Endothelial cell of umbilical vein (primary cell): ENCODE measurements around the gene CCDC185. TPM values are rescaled to one million over a fixed set of nuclear protein-coding genes. Genes with fewer than 3 reads are reported as not detected.

Source experiments
- Bru-seq: library from RNA; stranded (reverse); fragments of 400-500 nt; gene quantifications from one replicate; lab custom pipeline; 2021; lab: Mats Ljungman, UMichigan
- BruChase-seq, 2 experiments: library from RNA; stranded (reverse); fragments of 400-500 nt; gene quantifications; one replicate each; lab custom pipeline; 2021; lab: Mats Ljungman, UMichigan
- BruUV-seq: library from RNA; stranded (reverse); fragments of 400-500 nt; replicated peaks from 2 replicates; lab custom pipeline; 2021; lab: Mats Ljungman, UMichigan
- CTCF ChIA-PET: fragments of 300-600, 350-600 bp; sonication (Branson Sonifier 250); formaldehyde crosslinking; loops from one replicate; lab custom pipeline; 2021; ENCODE audit warnings: antibody characterized with exemption, inconsistent platforms; lab: Charles Lee
- POLR2A ChIA-PET: fragments of 300-600, 350-600 bp; sonication (Branson Sonifier 250); formaldehyde crosslinking; loops from one replicate; lab custom pipeline; 2021; ENCODE audit warnings: antibody characterized with exemption, inconsistent platforms; lab: Charles Lee
- DNase-seq: peaks from one replicate; pipeline ENCODE4 v3.0.0-alpha.2; 2011; ENCODE audit warnings: low read depth, low spot score
- FAIRE-seq: peaks from 2 replicates; lab custom pipeline; 2011; peaks lifted over from hg19 to GRCh38; lab: Jason Lieb, UNC
- H2AFZ ChIP-seq: 2 replicates; pipeline ENCODE4 v1.6.0; 2012; ENCODE audit warnings: low read depth, low read length, control low read depth, inconsistent platforms
- H3K27ac ChIP-seq: 2 replicates; pipeline ENCODE4 v1.5.1; 2011; ENCODE audit warnings: low read depth, mild to moderate bottlenecking, control low read depth, low read length, moderate library complexity; ENCODE audit not compliant: insufficient read depth
- H3K27me3 ChIP-seq, 2 experiments: 2 replicates each; pipeline versions ENCODE4 v1.6.0 to v1.6.1; 2011; ENCODE audit warnings: low read length in 2 of 2, mixed read lengths in 1 of 2; ENCODE audit not compliant: control insufficient read depth in 2 of 2, insufficient read depth in 2 of 2
- H3K36me3 ChIP-seq, 2 experiments: 2 replicates in 1 of 2; 3 replicates in 1 of 2; pipeline ENCODE4 v1.5.1; 2011; ENCODE audit warnings: low read length in 2 of 2, mild to moderate bottlenecking in 1 of 2, moderate library complexity in 1 of 2; ENCODE audit not compliant: control insufficient read depth in 2 of 2, insufficient read depth in 2 of 2; ENCODE audit errors: extremely low read depth in 1 of 2
- H3K4me1 ChIP-seq: 3 replicates; pipeline ENCODE4 v1.5.1; 2011; ENCODE audit warnings: mild to moderate bottlenecking, low read length; ENCODE audit not compliant: control insufficient read depth, insufficient read depth; ENCODE audit errors: extremely low read depth
- H3K4me2 ChIP-seq: 2 replicates; pipeline ENCODE4 v1.6.1; 2011; ENCODE audit warnings: low read length, control low read depth, mixed read lengths; ENCODE audit not compliant: insufficient read depth
- H3K4me3 ChIP-seq, 3 experiments: fragments of 200-600 bp in 1 of 3; sonication (generic), shearing (Covaris generic) in 1 of 3; replicated peaks in 1 of 3; 2 replicates each; pipeline ENCODE4 v1.5.1; 2011 to 2016; ENCODE audit warnings: control low read depth in 3 of 3, low read length in 3 of 3, mild to moderate bottlenecking in 2 of 3, inconsistent platforms in 1 of 3, low read depth in 1 of 3, moderate library complexity in 1 of 3; ENCODE audit not compliant: insufficient read depth in 1 of 3
- H3K79me2 ChIP-seq: 2 replicates; pipeline ENCODE4 v1.6.0; 2012; ENCODE audit warnings: low read length, inconsistent platforms; ENCODE audit not compliant: control insufficient read depth, insufficient read depth
- H3K9ac ChIP-seq: replicated peaks from 2 replicates; pipeline ENCODE3; 2011; ENCODE audit warnings: low read length, control low read depth; ENCODE audit not compliant: insufficient read depth; ENCODE audit errors: extremely low read depth
- H3K9me1 ChIP-seq: replicated peaks from 3 replicates; pipeline ENCODE4 v1.6.0; 2011; ENCODE audit warnings: mild to moderate bottlenecking, low read length; ENCODE audit not compliant: control insufficient read depth, insufficient read depth; ENCODE audit errors: extremely low read depth
- H3K9me3 ChIP-seq: replicated peaks from 2 replicates; pipeline ENCODE4 v1.5.1; 2012; ENCODE audit warnings: low read length, inconsistent platforms; ENCODE audit not compliant: control insufficient read depth, insufficient read depth
- H4K20me1 ChIP-seq: replicated peaks from 2 replicates; pipeline ENCODE3; 2011; ENCODE audit warnings: mild to moderate bottlenecking, low read length; ENCODE audit not compliant: control insufficient read depth, insufficient read depth; ENCODE audit errors: extremely low read depth
- CTCF ChIP-seq, 2 donors: IDR thresholded peaks; 1 replicate in 1 of 2; 2 replicates in 1 of 2; pipeline ENCODE4 v1.5.1; 2011; ENCODE audit warnings: low read length in 2 of 2, mild to moderate bottlenecking in 2 of 2, moderate library complexity in 2 of 2, control low read depth in 1 of 2, inconsistent platforms in 1 of 2, low read depth in 1 of 2; ENCODE audit not compliant: insufficient read depth in 1 of 2; ENCODE audit errors: extremely low read depth in 1 of 2
- EZH2 ChIP-seq: IDR thresholded peaks from 2 replicates; pipeline ENCODE4 v1.6.1; 2012; ENCODE audit warnings: borderline replicate concordance, low read depth, mild to moderate bottlenecking, moderate library complexity, low read length, inconsistent platforms; ENCODE audit not compliant: severe bottlenecking
- GATA2 ChIP-seq: IDR thresholded peaks from 2 replicates; pipeline ENCODE4 v1.7.0; 2011; ENCODE audit warnings: low read depth, mild to moderate bottlenecking, moderate library complexity, mixed read lengths, low read length; ENCODE audit not compliant: insufficient read length, insufficient read depth
- MAX ChIP-seq: IDR thresholded peaks from 2 replicates; pipeline ENCODE4 v1.6.1; 2011; ENCODE audit not compliant: insufficient read depth, insufficient read length
- MYC ChIP-seq: IDR thresholded peaks from one replicate; pipeline ENCODE4 v1.6.1; 2011; ENCODE audit warnings: mild to moderate bottlenecking, low read depth, low read length
- POLR2A ChIP-seq: IDR thresholded peaks from 2 replicates; pipeline ENCODE4 v1.6.1; 2012; ENCODE audit warnings: low read depth, mild to moderate bottlenecking, control low read depth, low read length
- dilution Hi-C: fragments of 300-500 bp; cut with MboI; formaldehyde crosslinking; loops from one replicate; pipeline ENCODE4 v1.15.0; 2019; ENCODE audit warnings: low sequenced_read_pairs; ENCODE audit not compliant: extremely low pct_ligation_motif_present
- intact Hi-C: fragments of 100-400 bp; cut with micrococcal nuclease; formaldehyde crosslinking; loops from one replicate; pipeline ENCODE4 v1.10.0; 2022
- long read RNA-seq: library from polyadenylated mRNA; stranded (forward); transcript quantifications from one replicate; pipeline ENCODE4 v2.0.0, GENCODE V29; 2021
- polyA minus RNA-seq, 3 experiments: library from RNA; depleted of rRNA, polyadenylated mRNA; stranded (reverse); fragments of >200 nt; gene quantifications; 1 replicate in 1 of 3; 2 replicates in 2 of 3; pipeline ENCODE4 v1.2.3, GENCODE V29; 2011
- polyA plus RNA-seq, 4 experiments: library from polyadenylated mRNA; depleted of rRNA in 3 of 4; stranded (reverse) in 3 of 4; unstranded in 1 of 4; fragments of >200 nt; gene quantifications; 2 replicates each; pipeline versions ENCODE4 v1.2.1 to v1.2.3, GENCODE V29; 2011 to 2012; ENCODE audit warnings: missing spikeins in 1 of 4
- total RNA-seq: library from RNA; stranded (reverse); gene quantifications from 2 replicates; pipeline ENCODE4 v1.2.3, GENCODE V29; 2021

CCDC185 gene
- not detected in 2 replicates for total RNA-seq
- polyA plus RNA-seq = not detected in 2 replicates
- not detected in 2 replicates for polyA plus RNA-seq (2011; cell fraction: cytosol; rRNA removed)
- polyA plus RNA-seq (2011; cell fraction: nucleus; rRNA removed) = not detected in 2 replicates
- not detected in 2 replicates for polyA plus RNA-seq (2012)
- polyA minus RNA-seq = not detected in 2 replicates
- polyA minus RNA-seq (2011; cell fraction: cytosol; rRNA and poly(A)+ RNA removed) = not detected
- not detected in 2 replicates for polyA minus RNA-seq (2011; cell fraction: nucleus; rRNA and poly(A)+ RNA removed)
- Bru-seq, nascent RNA = not detected
- not detected for BruChase-seq, experiment 1, labeled RNA remaining after a 6-hour chase
- BruChase-seq, experiment 2, labeled RNA remaining after a 2-hour chase = not detected
- long read RNA-seq = 0 reads

- FAIRE-seq (no peak), DNase-seq (no peak)
- Histone ChIP-seq H3K27me3 (peaks cover 6 to 16% of the 10 kb centered on the region in 2 experiments), H3K79me2 (no peaks in the 10 kb centered on the region), H2AFZ (no peak within 1 kb of the TSS), H3K36me3 (no peaks in the 10 kb centered on the region), H3K4me1 (no peaks in the 10 kb centered on the region), H3K27ac (no peak within 1 kb of the TSS), H3K4me2 (no peak within 1 kb of the TSS), H3K9ac (no peak within 1 kb of the TSS), H4K20me1 (no peaks in the 10 kb centered on the region), H3K9me3 (no peaks in the 10 kb centered on the region), H3K4me3 (no peak within 1 kb of the TSS), H3K9me1 (no peaks in the 10 kb centered on the region)
- dilution Hi-C loops = no loop called here
- no TSS peak for BruUV-seq
- CTCF ChIA-PET = no interaction called here
- TF ChIP-seq CTCF (IDR thresholded peaks at IDR 0.05; ENCODE audit: extremely low read depth in 1 of 2, insufficient read depth in 1 of 2, low read depth in 1 of 2, low read length in 2 of 2) (no peak), MAX (no peak), MYC (no peak), EZH2 (peak; percentile 70), GATA2 (no peak), POLR2A (no peak)
- intact Hi-C loops = no loop called here
- POLR2A ChIA-PET = no interaction called here
Measured at GRCh38 chr1:223393275-223394214, at the start of gene CCDC185. Gene CCDC185, plus strand, starts transcription at chr1:223393415. Its CDS starts 61 bp downstream, at chr1:223393476.
